GM19397 (cell line): Measurements from ENCODE around the gene GPR183.

Experiments
- ATAC-seq: cut with Tn5 transposase; IDR thresholded peaks from one replicate; pipeline ENCODE4 v1.9.1; 2021; ENCODE audit warnings: mild to moderate bottlenecking, moderate library complexity; ENCODE audit not compliant: unreplicated experiment

Gene GPR183

GRCh38 chr13:99313501-99313900 is 6.3 kb upstream of the GPR183 start:
- no peak for ATAC-seq

- no peak for ATAC-seq
These were observed 5.3 kb upstream of the GPR183 start for GRCh38 chr13:99312493-99312883.

DNA sequence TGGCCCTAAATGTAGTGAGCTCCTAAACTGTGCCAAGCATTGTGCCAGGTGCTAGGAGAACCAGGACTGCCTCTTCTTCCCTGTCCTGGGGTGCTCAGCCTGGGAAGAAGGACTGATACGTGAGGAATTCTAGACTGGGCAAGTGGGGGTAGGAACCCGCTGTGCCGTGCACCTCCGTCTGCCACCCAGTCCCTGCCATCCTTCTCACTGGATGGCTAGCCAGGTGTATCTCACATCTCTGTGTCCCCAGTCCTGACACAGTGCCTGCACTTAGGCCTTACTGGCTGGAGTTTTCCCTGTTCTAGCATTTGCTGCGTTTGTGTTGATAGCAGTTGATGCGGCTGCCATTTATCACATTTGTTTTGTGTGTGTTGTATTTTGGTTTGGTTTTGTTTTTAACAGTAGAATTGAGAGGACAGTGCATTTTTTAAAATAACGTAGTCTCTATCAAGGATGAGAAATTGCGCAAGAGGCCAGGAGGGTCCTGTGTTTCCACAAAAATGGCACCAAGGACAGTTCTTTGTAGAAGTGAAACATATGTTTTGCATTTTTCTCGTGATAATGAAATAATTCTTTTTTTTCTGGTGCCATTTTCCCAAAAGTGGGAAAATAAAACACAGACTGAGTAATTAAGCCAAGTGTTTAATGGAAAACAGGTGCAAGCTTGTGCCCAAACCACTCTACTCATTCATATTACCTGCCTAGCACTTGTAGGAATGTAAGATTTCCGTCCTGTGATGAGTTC is 4.7 kb upstream of the GPR183 start:
- ATAC-seq: no peak

DNA sequence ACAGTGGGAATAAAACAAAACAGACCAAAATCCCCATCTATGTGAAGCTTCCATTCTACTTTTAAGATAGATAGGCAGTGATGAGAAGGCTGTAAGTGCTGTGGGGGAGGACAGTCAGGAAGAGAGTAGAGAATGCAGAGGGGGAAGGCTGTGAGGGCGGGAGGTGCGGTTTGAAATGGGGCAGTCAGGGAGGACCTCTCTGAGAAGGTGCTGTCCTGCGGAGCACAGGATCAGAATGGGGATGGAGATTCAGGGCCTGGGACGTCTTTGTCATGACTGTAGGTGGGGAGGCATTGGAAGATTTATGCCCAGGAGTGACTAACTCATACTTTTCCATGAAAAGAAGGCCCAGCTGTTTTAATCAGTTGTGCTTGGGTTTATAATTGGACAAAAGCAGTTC is 3.9 kb upstream of the GPR183 start:
- ATAC-seq: no peak

GRCh38 chr13:99310382-99311031 is 3.3 kb upstream of the GPR183 start:
- no peak for ATAC-seq

DNA sequence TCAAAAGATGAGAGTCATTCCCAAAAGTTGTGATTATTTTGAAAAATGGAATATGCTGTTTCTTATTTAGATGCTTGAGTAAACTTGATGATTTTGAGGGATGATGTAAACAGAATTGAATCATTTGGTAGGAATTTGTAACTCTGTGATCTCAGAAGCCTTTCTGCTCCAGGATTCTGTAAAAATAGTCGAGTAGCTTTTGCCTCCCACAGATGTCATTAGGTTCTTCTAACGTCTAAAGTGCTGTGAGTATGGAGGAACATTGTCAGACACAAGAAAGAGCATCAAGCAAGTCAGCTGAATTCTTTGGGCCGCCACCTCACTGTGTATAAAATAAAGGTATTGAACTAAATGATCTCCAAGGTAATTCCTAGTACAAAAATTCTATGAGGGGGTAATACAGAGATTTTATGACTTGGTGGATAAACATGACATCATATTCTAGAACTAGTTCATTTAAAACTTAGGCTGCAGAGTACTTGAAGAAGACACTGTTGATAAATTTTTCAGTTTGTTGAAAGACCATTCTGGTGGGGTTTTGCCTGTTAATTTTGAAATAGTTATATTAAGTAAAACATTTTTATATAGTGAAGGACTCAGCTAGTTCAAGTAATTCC is 1.4 kb upstream of the GPR183 start:
- ATAC-seq: no peak

GRCh38 chr13:99307648-99308339 is 595 bp upstream of the GPR183 start:
- ATAC-seq: no peak

DNA sequence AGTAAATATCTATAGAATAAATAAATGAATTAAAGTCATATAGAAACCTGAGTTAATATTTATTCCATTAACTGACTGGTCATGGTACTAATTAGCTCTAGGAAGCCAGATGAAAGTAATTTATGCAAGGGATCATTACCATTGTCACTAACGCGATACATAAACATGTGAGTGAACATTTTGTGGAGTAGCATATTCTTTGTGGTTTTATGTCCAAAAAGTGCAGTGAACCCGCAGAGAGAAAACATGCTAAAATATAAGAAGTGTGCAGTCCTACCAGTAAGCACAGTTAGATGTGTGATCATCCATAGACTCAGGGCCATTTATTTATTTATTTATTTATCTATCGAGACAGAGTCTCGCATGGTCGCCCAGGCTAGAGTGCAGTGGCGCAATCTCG is 1.6 kb downstream of the GPR183 start:
- no peak for ATAC-seq

- no peak for ATAC-seq
These were observed 2.0 kb downstream of the GPR183 start for GRCh38 chr13:99305158-99305557.

DNA sequence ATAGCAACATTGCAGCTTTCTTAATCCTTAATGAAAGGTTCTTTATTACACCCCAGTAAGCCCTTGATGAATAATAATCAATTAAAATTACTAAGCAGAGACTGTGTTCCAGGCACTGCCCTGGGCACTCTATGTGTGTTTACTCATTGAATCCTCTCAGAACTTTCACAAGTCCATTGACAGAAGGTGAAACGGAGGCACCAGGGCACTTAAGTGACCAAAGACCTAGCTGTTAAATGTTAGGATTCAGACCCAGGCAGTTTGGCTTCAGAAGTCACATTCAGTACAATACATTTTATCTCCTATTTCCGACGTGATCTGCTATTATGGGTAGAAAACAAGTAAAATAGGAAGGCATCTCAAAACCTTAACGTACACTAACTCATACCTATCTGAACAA is 2.7 kb downstream of the GPR183 start:
- ATAC-seq: no peak

GRCh38 chr13:99303863-99304521 is 3.2 kb downstream of the GPR183 start:
- ATAC-seq: no peak

- ATAC-seq: no peak
These were observed 4.3 kb downstream of the GPR183 start for GRCh38 chr13:99302637-99303505.

- ATAC-seq: no peak
These were observed 5.1 kb downstream of the GPR183 start for GRCh38 chr13:99301913-99302636.

DNA sequence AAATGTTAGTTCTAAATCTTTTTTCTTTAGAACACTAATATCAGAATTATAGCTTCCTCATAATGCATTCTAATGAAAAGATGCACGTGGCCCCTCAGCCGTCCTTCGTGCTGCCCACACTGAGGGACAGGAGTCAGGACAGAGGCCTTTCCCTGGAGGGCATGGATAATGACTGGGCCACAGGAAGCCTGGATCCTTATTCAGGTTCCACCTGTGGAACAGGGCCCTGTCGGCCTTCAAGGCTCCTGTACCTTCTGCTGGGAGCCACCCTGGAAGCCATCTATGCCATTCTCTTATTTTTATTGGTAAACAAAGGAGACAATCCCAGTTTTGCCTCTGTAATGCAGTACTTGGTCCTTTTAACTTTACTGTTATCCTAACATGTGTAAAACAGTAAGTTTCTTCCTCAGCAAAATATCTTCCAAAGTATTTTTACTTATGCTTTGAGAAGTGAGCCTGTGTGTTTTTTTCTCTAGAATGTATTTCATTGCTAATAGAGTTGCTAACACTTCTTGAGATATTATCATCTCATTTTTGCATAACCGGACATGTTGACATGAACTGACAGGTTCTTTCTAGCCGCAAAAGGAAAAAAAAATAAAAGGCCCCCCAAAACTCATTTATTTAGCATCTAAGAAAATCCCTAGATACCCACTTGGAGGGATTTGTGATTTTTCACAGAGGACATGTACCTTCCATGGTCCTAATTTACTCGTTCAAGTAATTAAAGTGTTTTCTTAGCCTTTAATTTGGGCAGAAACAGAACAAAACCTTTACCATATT is 6.0 kb downstream of the GPR183 start:
- ATAC-seq: no peak

DNA sequence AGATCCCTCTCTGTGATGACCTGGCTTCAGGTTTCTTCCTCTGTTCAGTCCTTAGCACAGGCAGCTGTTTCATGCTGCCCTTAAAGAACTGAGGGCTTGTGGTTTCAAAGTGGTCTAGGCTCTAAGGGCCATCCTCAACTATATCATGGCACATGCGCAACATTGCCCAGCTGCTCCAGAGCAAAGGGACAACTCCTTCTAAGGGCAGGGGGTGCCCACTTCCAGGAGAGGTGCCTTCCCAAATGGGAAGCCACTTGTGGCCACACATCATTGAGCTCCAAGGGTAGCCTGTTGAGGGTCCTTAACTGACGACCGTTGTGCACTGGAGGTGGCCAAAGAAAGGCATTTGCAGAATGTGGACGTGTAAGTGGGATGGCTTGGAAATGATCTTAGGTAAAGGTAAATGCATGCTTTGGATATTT is 7.3 kb downstream of the GPR183 start:
- no peak for ATAC-seq

DNA sequence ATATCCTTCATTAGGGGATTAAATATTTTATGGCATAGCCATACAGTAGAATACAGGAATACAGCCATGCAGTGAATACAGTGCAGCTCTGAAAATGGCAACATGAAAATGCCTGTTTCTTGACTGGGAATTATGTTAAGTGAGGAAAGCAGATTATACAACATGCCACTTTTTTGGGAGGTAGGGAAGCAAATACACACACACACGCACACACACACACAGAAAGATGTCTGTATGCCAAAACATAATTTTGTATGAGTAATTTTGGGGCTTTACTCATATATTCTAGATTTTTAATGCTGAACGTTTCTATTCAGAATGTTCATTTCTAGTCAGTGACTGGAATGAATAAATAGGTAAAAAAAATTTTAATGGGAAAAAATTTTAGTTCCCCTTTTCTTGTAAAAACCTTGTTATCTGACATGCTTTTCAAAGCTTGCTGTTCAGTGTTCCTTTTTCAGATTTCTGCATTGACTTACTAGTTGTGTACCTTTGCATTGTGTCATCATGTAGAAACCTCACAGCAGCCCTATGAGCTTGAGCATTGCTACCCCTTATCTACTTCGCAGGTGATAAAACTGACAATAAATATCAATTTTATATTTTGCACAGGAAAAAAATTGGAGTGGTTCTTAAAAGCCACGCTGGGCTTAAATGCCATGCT is 7.8 kb downstream of the GPR183 start:
- ATAC-seq: no peak

DNA sequence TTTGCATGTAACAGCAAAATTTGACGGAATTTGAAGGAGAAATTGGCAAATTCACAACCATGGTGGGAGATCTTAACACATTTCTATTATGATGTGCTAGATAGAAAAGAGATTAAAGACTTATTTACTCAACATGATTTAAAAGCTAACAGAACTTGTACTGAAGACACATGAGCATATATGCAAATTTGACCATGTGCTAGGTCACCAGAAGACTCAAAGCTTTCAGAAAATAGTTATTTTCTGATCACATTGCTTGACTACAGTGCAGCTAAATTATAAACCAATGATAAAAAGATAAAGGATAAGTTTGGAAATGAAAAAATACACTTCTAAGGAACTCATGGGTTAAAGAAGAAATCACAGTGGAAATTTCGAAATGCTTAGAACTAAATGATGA is 9.1 kb downstream of the GPR183 start:
- no peak for ATAC-seq

- no peak for ATAC-seq
These were observed 9.9 kb downstream of the GPR183 start for GRCh38 chr13:99297331-99297730.
